Parathyroid adenoma (tissue), 2 donors: ENCODE results near the gene KREMEN1.

Source experiments
- H2AFZ ChIP-seq: fragments of 300-600 bp; sonication (generic); one replicate; pipeline ENCODE4 v1.7.0; 2017; ENCODE audit warnings: antibody characterized with exemption, mild to moderate bottlenecking
- H3K27ac ChIP-seq: fragments of 300-600 bp; sonication (generic); one replicate; pipeline ENCODE4 v1.7.0; 2017
- H3K27me3 ChIP-seq: fragments of 300-600 bp; sonication (generic); one replicate; pipeline ENCODE4 v1.7.0; 2017; ENCODE audit warnings: low read length; ENCODE audit not compliant: control insufficient read depth, insufficient read depth
- H3K36me3 ChIP-seq: fragments of 300-600 bp; sonication (generic); one replicate; pipeline ENCODE4 v1.7.0; 2017; ENCODE audit warnings: low read length; ENCODE audit not compliant: control insufficient read depth, insufficient read depth
- H3K4me1 ChIP-seq: fragments of 300-600 bp; sonication (generic); one replicate; pipeline ENCODE4 v1.7.0; 2017; ENCODE audit warnings: control low read depth
- H3K4me2 ChIP-seq: fragments of 300-600 bp; sonication (generic); one replicate; pipeline ENCODE4 v1.7.0; 2017; ENCODE audit warnings: low read length
- H3K4me3 ChIP-seq: fragments of 300-600 bp; sonication (generic); one replicate; pipeline ENCODE4 v1.7.0; 2017; ENCODE audit warnings: low read depth, low read length
- H3K79me2 ChIP-seq: fragments of 300-600 bp; sonication (generic); one replicate; pipeline ENCODE4 v1.7.0; 2017; ENCODE audit warnings: control low read depth
- H3K9ac ChIP-seq: fragments of 300-600 bp; sonication (generic); one replicate; pipeline ENCODE4 v1.7.0; 2017; ENCODE audit warnings: mild to moderate bottlenecking
- H3K9me3 ChIP-seq: fragments of 300-600 bp; sonication (generic); one replicate; pipeline ENCODE4 v1.7.0; 2017; ENCODE audit warnings: low read length; ENCODE audit not compliant: control insufficient read depth
- TF ChIP-seq, protein P1 (sequence below): fragments of 300-600 bp; sonication (generic); IDR thresholded peaks from one replicate; pipeline ENCODE4 v1.7.0; 2017; ENCODE audit warnings: antibody characterized with exemption, mild to moderate bottlenecking
- donor health status: primary hyperparathyroidism.

Gene KREMEN1

DNA sequence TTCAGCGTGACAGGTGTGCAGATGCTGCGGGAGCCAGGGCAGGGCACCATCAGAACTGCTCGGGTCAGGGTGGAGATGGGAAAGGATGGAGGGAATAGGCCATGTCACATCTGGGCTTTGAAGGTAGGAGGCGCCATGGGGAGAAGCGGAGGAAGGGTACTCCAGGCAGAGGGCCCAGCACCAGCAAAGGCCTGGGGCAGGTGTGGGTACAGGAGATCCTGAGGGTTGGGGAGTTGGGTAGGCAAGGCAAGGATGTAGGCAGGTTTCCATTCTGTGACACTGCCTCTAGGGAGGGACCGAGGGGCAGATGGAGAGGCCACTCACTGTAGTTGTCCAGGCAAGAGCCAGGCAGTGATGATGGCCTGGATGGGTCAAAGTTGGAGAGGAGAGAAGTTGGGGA is 141.4 kb downstream of the KREMEN1 start:
- Histone ChIP-seq H3K4me1 (no peaks in the 10 kb centered on the region), H3K27me3 (no peaks in the 10 kb centered on the region), H3K27ac (no peak overlapping the region), H3K9me3 (no peaks in the 10 kb centered on the region), H3K9ac (no peak overlapping the region), H3K36me3 (no peaks in the 10 kb centered on the region), H2AFZ (no peak overlapping the region), H3K4me3 (no peak overlapping the region), H3K79me2 (no peaks in the 10 kb centered on the region), H3K4me2 (no peak overlapping the region)
- TF ChIP-seq, protein P1, sequence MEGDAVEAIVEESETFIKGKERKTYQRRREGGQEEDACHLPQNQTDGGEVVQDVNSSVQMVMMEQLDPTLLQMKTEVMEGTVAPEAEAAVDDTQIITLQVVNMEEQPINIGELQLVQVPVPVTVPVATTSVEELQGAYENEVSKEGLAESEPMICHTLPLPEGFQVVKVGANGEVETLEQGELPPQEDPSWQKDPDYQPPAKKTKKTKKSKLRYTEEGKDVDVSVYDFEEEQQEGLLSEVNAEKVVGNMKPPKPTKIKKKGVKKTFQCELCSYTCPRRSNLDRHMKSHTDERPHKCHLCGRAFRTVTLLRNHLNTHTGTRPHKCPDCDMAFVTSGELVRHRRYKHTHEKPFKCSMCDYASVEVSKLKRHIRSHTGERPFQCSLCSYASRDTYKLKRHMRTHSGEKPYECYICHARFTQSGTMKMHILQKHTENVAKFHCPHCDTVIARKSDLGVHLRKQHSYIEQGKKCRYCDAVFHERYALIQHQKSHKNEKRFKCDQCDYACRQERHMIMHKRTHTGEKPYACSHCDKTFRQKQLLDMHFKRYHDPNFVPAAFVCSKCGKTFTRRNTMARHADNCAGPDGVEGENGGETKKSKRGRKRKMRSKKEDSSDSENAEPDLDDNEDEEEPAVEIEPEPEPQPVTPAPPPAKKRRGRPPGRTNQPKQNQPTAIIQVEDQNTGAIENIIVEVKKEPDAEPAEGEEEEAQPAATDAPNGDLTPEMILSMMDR, result no peak

DNA sequence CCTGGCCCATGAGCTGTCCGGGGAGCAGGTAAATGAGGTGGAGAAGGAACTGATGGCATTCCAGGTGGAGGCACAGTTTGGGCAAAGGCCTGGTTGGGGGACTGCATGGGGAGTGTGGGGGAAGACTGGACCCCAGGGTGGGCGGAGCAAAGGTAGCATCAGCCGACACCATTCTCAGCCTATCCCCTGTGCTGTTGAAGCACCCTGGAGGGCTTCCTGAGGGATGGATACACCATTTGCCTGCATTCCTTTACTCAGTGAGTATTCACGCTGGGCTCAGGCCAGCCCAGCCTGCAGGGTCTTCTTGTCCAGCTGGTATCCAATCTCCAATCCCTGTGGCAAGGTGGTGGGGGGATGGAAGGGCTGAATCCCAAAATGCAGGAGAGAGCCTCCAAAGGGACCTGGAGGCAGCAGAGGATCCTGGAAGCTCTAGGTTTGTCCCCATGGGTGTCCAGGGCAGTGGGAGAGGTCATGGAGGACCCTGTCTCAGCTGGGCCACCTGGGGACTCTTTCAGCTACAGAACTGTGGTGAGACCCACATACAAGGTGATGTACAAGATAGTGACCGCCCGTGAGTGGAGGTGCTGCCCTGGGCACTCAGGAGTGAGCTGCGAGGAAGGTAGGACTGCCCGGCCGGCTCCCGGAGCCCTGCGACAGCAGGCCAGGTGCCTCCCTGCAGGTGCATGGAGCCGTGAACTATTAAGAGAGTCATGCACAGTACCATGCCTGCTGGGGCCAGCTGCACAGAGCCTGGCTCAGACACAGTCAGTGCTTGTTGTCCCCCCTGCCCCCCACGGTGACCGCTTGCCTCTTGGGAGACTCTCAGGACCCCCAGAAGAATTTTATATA is 142.4 kb downstream of the KREMEN1 start:
- H3K36me3 ChIP-seq, result no peaks in the 10 kb centered on the region
- H3K27me3 ChIP-seq, result no peaks in the 10 kb centered on the region
- H3K9me3 ChIP-seq, result no peaks in the 10 kb centered on the region
- H3K4me1 ChIP-seq, result no peaks in the 10 kb centered on the region
- no peak overlapping the region for H3K9ac ChIP-seq
- no peak overlapping the region for H3K4me2 ChIP-seq
- H3K27ac ChIP-seq, result no peak overlapping the region
- H3K79me2 ChIP-seq, result no peaks in the 10 kb centered on the region
- H3K4me3 ChIP-seq, result no peak overlapping the region
- no peak overlapping the region for H2AFZ ChIP-seq
- TF ChIP-seq, protein P1, result no peak

DNA sequence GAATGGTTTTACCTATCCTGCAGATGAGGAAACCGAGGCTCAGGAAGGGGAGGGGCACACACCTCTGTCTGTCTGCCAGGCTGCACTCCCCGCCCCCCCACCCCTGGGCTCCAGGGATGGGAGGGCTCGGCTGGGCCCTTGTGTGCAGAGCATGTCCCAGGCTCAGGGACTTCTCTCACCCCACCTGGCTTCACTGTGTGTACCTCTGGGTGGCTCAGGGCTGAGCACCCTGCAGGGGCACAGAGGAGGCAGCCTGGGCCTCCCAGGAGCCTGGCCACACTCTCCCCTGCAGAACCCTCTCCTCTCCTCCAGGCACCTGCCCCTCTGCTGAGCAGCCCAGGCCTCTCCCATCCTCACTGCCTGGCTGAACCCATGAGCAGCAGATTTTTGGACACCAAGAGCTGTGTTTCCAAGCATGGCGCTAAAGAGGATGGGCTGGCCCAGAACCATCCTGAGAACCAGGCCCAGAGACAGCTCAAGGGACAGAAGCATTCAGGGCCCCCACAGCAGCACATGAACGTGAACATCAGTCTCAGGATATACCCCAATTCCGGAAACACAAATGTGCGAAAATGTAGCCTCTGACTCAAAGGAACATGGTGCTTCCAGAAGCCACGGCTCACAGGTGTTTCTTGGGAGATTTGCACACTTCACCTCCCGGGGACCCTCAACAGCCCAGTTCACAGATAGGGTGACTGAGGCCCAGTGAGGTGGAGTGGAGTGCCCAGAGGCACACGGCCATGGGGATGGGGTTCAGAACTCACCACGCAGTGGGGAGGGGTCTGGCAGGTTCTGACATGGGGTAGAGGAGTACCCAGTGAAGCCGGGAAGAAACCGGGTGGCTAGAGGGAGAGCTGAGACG is 143.4 kb downstream of the KREMEN1 start:
- H3K79me2 ChIP-seq, result no peaks in the 10 kb centered on the region
- no peak overlapping the region for H3K9ac ChIP-seq
- H3K4me2 ChIP-seq, result no peak overlapping the region
- TF ChIP-seq, protein P1, result no peak
- no peak overlapping the region for H3K4me3 ChIP-seq
- no peaks in the 10 kb centered on the region for H3K36me3 ChIP-seq
- H3K27me3 ChIP-seq, result no peaks in the 10 kb centered on the region
- H3K4me1 ChIP-seq, result no peaks in the 10 kb centered on the region
- H3K9me3 ChIP-seq, result no peaks in the 10 kb centered on the region
- H2AFZ ChIP-seq, result no peak overlapping the region
- H3K27ac ChIP-seq, result no peak overlapping the region

DNA sequence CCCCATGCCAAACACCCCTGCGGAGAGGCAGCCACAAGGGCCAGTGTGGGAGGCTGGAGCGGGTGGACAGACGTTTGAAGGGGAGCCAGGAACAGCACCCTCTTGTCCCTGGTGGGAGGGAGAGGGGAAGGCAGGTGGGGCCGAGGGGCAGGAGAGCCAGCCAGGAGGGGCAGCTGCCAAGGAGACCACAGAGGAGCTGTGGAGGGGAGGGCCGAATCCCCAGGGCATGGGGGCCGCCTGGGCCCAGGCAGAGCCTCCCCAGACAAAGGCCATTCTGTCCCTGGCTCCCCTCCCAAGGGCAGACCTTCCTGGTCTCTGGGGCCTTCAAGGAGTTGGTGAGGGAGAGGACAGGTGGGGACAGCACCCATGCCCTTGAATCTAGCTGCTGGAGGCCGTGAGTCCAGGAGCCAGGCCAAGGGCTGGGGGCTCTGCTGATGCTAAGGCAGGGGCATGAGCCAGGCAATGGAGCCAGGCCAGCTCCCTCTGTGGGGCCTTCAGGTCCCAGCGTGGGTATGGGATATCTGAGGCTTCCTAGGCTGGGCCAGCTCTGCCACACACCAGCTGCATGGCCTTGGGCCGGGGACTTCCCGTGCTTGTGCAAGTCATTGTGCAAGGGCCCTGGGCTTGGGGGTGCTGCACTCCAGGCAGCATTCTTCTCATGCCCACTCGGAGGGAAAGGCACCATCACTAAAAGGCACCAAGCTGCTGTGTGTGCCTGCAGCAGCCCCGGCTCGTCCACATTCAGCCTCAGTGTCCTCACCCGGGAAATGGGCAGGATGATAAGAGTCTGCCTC is 144.2 kb downstream of the KREMEN1 start:
- Histone ChIP-seq H3K36me3 (no peaks in the 10 kb centered on the region), H3K4me2 (no peak overlapping the region), H3K4me3 (no peak overlapping the region), H3K79me2 (no peaks in the 10 kb centered on the region), H3K9ac (no peak overlapping the region), H2AFZ (no peak overlapping the region), H3K27ac (no peak overlapping the region), H3K4me1 (no peaks in the 10 kb centered on the region), H3K9me3 (no peaks in the 10 kb centered on the region), H3K27me3 (no peaks in the 10 kb centered on the region)
- TF ChIP-seq, protein P1, result no peak
